HG03378 (cell line): ENCODE data around the gene LY9.

Source experiments
- ATAC-seq: cut with Tn5 transposase; IDR thresholded peaks from one replicate; pipeline ENCODE4 v1.9.1; 2021; ENCODE audit warnings: mild to moderate bottlenecking, moderate library complexity; ENCODE audit not compliant: unreplicated experiment

Gene LY9

GRCh38 chr1:160834945-160835565 lies 39.1 kb downstream of the LY9 start:
- ATAC-seq: no peak

GRCh38 chr1:160835751-160836150 lies 39.8 kb downstream of the LY9 start:
- ATAC-seq: no peak

GRCh38 chr1:160836561-160836960 lies 40.6 kb downstream of the LY9 start:
- no peak for ATAC-seq

- no peak for ATAC-seq
These were observed 41.1 kb downstream of the LY9 start for GRCh38 chr1:160836981-160837557.

- peak; percentile 77 for ATAC-seq
These were observed 41.7 kb downstream of the LY9 start for GRCh38 chr1:160837558-160838205.

GRCh38 chr1:160838888-160839287 lies 42.9 kb downstream of the LY9 start:
- ATAC-seq: no peak

GRCh38 chr1:160839746-160840145 lies 43.8 kb downstream of the LY9 start:
- no peak for ATAC-seq

GRCh38 chr1:160841079-160841478 lies 45.1 kb downstream of the LY9 start:
- ATAC-seq: no peak

GRCh38 chr1:160844447-160845232 lies 48.7 kb downstream of the LY9 start:
- ATAC-seq: no peak

- ATAC-seq: no peak
These were observed 50.3 kb downstream of the LY9 start for GRCh38 chr1:160846281-160846680.

GRCh38 chr1:160850541-160850940 lies 54.6 kb downstream of the LY9 start:
- no peak for ATAC-seq

- ATAC-seq: no peak
These were observed 55.0 kb downstream of the LY9 start for GRCh38 chr1:160850993-160851392.

GRCh38 chr1:160853014-160853413 lies 57.0 kb downstream of the LY9 start:
- no peak for ATAC-seq

- ATAC-seq: no peak
These were observed 57.8 kb downstream of the LY9 start for GRCh38 chr1:160853754-160854153.

- ATAC-seq: peak; percentile 82
These were observed 59.4 kb downstream of the LY9 start for GRCh38 chr1:160855181-160855981.

GRCh38 chr1:160858097-160858496 lies 62.1 kb downstream of the LY9 start:
- no peak for ATAC-seq

- no peak for ATAC-seq
These were observed 62.5 kb downstream of the LY9 start for GRCh38 chr1:160858507-160858906.

GRCh38 chr1:160859166-160859565 lies 63.2 kb downstream of the LY9 start:
- ATAC-seq: no peak

GRCh38 chr1:160860840-160861505 lies 65.0 kb downstream of the LY9 start:
- ATAC-seq: no peak
